Adrenal gland (tissue), 5 donors: ENCODE data around the gene KANSL1L.

Experiments
- CTCF ChIP-seq, 6 experiments: fragments of 450-650 bp in 4 of 6; fragments of 200-600 bp in 2 of 6; sonication (generic) in 1 of 6; IDR thresholded peaks; 1 replicate in 5 of 6; 2 replicates in 1 of 6; pipeline versions ENCODE4 v1.5.1 to v1.8.0; 2016 to 2021; ENCODE audit warnings: antibody characterized with exemption in 6 of 6, mild to moderate bottlenecking in 2 of 6, moderate library complexity in 1 of 6
- POLR2A ChIP-seq, 2 donors: fragments of 450-650 bp; IDR thresholded peaks; one replicate each; pipeline ENCODE4 v1.6.1; 2017; ENCODE audit warnings: antibody characterized with exemption in 2 of 2, mild to moderate bottlenecking in 2 of 2, moderate library complexity in 1 of 2
- donor health status: DM: no; HTN: no; CAD: no.

GRCh38 chr2:209986415-209986814 lies 184.8 kb downstream of the KANSL1L start:
- TF ChIP-seq CTCF (IDR thresholded peaks at IDR 0.05) (no peak), POLR2A (IDR thresholded peaks at IDR 0.05) (no peak)
